Esophagus mucosa (tissue), 1 donor: ENCODE results near the gene ZNF235. TPM values are rescaled to one million over a fixed set of nuclear protein-coding genes. Genes with fewer than 3 reads are reported as not detected.
"Not testable (repeated sequence)": the region's sequence is repeated elsewhere in the genome, so short reads cannot be mapped to it uniquely, and the experiment has no call there.

ENCODE experiments used
- ATAC-seq: fragments of 200-7000 bp; cut with Tn5 transposase; one replicate; pipeline ENCODE4 v1.9.1; 2020
- total RNA-seq: library from RNA; stranded (reverse); gene quantifications from one replicate; pipeline ENCODE4 v1.2.4, GENCODE V29; 2023
- donor health status: DM: yes; HTN: yes; CAD: no.

The ZNF235 gene
- total RNA-seq = 2.5 TPM

DNA sequence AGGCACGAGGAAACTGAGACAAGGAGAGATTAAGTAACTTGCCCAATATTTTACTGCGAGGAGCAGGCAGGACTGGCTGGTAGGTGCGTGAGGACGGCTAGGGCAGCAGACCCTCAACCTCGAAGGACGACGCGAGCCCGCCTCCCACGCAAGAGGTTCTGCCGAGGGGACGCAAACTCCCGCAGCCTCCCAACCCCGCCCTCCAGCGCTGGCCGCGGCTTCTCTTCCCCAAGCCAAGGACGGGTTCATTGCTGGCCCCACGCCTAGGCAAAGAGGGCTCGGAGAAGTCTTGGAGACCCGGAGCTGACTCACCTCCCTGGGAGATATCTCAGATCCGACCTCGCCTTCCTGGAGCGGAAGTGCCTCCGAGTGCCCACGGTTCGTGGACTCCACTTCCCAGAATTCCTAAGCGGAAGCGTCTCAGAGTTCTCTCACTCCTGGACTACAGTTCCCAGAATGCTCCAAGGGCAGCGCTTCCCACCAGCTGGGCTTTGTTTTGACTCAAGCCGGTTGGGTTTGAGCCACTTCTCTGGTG lies at the start of gene ZNF235:
ZNF235 (minus strand) TSS at position 367 of the 535 bp plus-strand sequence. CDS start 1,621 bp downstream, outside the sequence.
- peak; percentile 99 for ATAC-seq

DNA sequence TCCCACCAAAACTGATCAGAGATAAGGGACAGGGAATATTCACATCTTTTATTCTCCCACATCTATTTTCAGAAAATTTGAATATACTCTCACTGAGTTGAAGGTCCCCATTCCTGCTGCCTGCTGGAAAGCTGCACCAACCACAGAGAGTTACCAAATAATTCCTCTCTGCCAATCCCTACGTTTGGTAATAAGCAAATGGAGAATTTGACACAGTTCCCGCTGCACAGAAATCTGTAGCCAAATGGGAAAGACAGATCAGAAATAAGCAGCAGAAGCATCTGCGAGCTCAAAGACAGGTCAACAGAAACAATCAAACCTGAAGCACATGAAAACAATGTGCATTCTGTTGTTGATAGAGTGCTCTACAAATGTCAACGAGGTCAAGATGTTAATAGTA lies 41.7 kb upstream of the ZNF235 start:
- ATAC-seq = no peak

DNA sequence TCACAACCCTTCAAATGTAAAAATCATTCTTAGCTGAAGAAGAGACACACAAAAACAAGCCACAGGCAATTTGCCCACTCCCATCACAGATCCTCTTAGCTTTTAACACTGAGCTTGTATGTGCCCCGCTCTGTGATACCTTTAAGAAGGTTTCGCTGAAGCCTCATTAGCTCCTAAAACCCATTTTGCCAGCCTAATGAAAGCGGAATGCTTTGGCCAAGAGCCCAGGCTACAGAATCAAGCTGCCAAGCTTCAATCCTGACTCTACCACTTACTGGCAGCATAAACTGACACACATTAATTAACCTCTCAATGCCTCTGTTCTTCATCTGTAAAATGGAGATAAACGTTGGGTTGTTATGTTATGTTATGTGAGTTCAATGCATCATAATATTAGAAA lies 41.1 kb upstream of the ZNF235 start:
- no peak for ATAC-seq

DNA sequence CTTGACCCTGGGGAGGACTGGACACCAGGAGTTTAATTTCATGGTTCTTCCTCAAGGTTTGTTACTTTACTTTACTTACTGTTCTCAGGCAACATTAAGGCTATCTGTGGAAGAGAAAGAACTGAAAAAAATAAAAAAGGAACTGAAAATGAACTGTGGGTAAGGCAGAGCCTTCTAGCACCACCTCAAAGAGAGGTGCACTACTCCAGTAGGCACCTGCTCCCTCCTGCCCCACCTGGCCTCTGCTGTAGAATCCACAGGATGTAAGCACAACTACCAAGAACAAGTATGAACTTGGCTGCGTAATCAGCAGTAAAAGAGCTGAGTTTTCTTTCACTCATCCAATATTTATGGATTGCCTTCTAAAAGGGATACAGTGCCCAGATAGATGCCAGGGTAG lies 39.4 kb upstream of the ZNF235 start:
- ATAC-seq = no peak

DNA sequence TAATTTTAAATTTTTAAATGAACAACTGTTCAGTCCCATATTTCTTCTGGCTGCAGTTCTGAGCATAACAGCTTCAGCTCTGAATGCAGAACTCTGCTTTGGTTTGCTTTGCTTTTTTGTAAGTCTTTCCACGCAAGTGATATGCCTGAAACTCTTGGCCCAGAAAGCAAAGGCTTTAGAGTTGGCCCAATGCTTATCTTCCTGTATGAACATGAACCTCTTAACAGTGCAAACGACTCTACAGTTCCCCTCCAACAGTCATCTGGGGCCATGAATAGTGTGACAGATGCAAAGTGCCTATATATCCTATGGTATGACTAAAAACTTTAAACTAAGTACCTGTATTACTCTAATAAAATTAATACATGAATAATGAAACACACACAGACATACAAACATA lies 37.0 kb upstream of the ZNF235 start:
- ATAC-seq = no peak

DNA sequence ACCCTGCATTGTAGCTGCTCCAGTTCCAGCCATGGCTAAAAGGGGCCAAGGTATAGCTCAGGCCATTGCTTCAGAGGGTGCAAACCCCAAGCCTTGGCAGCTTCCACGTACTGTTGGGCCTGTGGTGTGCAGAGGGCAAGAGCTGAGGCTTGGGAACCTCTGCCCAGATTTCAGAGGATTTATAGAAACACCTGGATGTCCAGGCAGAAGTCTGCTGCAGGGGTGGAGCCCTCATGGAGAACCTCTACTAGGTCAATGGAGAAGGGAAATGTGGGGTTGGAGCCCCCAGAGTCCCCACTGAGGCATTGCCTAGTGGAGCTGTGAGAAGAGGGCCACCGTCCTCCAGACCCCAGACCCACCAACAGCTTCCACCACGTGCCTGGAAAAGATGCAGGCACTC lies 29.8 kb upstream of the ZNF235 start:
- ATAC-seq = not testable (repeated sequence)

DNA sequence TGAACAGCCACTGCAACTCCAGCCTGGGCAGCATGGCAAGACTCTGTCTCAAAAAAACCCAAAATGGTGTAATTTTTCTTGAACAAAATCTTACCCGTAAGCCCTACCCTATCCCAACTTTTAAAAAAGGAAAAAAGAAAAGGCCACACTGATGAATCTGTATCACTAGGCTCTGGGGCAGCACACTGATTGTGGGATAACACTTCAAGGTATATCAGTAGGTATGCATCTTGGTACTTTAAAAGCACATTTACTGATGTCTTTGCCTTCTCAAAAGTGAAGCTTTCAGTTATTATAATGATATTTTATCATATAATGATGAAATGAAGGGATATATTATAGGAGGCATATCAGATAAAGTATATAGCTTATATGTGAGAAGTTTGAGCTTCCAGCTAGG lies 27.3 kb upstream of the ZNF235 start:
- no peak for ATAC-seq

DNA sequence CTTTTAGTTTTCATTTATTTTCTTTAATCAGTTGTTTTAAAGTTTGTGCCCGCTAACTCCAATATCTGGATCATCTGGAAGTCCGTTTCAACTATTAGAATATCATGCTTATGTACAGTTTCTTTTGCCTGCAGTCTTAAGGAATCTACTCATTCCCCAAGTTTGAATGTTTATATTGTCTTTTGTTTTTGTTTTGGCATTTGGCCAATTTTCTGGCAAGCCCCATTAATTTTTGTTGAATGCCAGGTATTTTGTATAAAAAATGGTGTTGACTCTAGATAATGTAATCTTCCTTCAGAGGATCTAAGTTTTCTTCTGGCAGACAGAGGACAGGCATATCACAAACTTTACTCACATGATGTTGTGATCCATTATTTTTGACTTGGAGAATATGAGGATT lies 11.1 kb upstream of the ZNF235 start:
- no peak for ATAC-seq

DNA sequence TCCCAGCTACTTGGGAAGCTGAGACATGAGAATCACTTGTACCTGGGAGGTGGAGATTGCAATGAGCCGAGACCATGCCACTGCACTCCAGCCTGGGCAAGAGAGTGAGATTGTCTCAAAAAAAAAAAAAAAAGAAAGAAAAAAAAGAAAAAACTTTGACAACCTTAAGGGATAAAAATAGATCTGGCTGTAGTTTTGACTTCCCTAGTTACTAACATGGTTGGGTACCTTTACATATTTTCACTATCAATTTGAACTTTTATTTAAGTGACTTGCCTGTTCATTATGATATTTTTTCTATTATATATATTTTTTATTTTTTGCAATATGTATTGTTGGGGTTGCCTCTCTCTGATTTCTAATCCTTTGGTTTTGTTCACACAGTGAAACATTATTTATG lies 8.4 kb upstream of the ZNF235 start:
- ATAC-seq = no peak

DNA sequence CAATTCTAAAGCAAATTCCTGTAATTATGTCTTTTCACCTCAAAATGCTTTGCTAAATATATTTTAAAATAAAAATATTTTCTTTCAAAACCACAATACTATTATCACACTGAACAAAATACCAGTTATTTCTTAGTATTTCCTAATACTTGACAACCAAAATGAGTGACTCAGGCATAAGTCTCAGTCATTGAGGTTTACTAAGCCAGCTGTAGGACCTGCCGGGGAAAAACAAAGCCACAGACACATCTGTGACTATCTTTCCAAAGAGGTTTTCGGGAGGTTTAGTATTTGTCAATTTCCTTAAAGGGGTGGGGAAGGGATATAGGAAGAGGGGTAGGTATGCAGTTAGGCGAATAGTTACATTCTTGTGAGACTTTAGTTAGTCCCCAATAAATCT lies 3.2 kb upstream of the ZNF235 start:
- ATAC-seq = no peak

DNA sequence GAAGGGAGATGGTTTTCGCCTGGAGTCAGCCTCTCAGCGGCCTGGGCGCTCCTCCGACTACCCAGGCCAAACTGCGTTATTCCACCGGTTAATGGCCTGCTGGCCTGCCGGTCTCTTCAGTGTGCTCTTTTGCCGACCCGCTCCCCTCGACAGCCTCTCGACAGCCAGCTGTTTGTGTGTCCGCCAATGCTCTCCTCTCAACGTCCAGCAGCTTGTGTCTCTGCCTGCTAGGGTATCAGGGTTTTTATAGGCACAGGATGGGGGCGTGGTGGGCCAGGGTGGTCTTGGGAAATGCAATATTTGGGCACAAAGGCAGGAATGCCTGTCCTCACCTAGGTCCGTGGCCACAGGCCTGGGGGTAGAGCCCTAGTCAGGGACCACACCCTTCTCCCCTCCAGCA lies 1.5 kb upstream of the ZNF235 start:
- ATAC-seq = no peak

DNA sequence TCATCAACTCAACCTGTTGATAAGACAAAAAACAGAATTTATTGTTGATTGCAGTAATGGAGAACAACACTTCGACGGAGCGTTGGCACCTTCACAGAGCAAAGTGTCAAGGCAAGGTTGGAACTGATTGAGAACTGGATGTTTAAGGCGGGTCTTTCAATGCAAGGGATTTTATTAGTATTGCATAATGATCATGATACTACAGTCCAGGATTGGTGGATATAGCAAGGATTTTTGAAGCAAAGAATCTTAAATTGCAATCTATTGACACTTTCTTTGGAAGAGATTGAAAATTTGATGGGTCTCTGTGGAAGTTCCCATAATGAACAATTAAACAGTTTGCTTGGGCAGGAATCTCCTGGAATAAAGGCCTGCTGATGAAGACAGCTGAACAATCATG lies 632 bp upstream of the ZNF235 start:
- no peak for ATAC-seq

DNA sequence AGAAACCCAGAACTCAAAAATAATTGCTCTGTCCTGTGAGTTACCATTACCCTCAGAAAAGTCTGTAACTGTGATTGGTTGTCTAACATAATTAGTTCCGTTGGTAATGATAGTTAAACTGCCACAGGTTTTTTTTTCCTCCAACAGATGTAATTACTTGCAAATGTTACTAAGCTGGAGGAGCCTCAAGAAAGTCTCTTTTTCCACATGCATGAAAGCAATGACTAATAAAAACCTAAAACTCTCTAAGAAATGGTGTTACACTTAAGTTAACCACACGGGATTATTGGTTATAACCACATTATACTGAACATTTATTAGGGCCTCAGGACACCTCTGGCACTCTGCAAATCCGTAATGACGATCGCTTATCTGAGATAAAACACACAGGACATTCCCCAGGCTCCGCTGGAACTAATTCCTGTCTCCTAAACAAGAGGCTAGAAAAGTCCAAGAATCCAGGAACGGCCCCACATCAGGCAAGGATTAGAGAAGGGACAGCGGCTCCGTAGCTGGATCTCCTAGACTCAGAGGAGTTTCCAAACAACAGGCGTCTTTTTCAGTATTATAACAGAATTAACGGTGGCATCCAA lies 753 bp downstream of the ZNF235 start:
- ATAC-seq = no peak

DNA sequence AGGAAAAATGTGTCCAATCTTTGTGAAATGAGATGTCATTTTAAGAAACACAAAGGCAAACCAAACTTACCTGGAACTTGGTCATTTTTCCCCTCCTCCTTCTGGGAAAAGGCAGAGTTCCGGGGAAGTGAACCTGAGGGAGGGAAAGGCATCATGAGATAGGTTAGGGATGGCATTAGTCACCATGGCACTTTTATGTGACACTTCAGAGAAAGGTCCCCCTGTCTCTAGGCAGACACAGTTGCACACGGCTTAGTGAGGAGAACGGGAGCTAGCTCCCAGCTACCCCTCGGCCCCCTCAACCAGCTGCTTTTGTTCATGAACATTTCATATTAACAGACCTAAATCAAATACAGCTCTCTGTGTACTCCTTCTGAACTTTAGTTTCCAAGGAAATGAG lies 1.5 kb downstream of the ZNF235 start:
- ATAC-seq = no peak

DNA sequence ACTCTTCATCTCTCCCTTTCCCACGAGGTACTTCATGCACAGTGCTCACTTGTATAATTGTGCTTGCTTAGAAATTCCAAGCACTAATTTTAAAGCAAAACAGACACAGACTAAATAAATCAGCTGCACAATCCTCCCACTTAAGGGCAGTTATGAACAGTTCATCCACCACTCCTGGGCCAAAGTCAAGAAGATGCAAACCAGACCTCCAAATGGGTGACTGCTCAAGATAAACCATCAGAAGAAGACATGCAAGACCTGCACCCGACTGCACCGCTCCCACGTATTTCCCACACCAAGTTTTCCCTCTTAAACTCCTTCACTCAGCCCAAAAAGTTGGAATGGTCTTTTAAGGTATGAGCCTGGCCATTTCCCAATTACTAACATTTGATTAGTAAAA lies 19.9 kb downstream of the ZNF235 start:
- no peak for ATAC-seq

DNA sequence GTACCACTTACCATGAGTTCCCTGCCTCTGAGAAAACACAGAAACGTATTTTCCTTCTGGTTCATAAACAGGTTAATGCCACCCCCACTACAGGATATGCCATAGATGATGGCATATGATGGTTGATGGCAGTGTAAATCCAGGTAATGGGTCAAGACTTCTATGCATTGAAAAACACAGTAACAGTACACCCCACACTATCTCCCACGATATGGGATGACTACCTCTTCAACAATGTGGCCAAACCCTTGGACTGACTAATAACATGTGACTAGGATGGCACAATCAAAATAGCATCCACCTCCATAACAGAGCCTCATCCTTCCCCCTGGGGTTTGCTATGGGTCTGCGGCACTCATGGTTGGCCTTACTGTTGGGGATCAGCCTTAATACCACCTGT lies 22.0 kb downstream of the ZNF235 start:
- ATAC-seq = no peak

DNA sequence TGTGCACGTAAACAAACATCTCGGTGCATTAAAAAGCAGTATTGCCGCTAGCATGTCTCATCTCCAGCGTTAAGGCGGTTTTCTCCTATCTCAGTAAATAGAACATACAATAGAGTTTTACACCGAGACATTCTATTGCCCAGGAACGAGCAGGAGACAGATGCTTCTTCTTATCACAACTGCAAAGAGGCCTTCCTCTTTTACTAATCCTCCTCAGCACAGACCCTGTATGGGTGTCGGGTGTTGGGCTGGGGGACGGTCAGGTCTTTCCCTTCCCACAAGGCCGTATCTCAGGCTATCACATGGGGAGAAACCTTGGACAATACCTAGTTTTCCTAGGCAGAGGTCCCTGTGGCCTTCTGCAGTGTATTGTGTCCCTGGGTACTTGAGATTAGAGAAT lies 23.9 kb downstream of the ZNF235 start:
- no peak for ATAC-seq

DNA sequence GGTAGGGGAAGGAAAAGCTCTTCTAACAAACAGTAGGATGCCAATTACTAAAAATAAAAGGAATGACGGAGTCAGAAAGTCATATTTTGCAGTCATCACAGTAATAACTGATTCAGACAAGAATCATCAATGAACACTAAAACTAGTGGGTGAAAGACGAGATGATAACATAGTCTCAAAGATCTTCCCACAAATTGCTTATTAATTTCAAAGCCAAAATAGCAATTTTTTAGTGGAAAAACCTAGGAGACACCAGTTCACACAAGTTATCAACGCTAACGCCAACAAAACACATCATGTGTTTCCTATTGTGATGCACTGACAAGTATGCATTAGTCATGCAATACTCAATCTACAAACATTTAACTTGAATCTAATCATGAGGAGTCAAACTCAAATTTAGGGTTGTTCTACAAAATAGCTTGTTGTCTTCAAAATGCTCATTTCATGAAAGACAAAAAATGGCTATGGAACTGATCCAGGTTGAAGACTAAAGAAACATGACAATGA lies 26.6 kb downstream of the ZNF235 start:
- ATAC-seq = no peak

DNA sequence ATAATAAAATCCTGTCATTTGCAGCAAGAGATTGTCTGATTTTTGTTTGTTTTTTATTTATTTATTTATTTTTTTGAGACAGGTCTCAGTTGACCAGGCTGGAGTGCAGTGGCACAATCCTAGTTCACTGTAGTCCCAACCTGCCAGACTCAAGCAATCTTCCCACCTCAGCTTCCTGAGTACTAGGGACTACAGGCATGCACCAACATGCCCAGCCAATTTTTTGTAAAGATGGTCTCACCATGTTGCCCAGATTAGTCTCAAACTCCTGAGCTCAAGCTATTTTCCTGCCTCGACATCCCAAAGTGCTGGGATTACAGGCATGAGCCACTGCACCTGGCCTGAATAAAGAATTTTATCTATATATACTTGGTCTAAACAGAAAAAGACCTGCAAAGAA lies 27.5 kb downstream of the ZNF235 start:
- ATAC-seq = no peak

DNA sequence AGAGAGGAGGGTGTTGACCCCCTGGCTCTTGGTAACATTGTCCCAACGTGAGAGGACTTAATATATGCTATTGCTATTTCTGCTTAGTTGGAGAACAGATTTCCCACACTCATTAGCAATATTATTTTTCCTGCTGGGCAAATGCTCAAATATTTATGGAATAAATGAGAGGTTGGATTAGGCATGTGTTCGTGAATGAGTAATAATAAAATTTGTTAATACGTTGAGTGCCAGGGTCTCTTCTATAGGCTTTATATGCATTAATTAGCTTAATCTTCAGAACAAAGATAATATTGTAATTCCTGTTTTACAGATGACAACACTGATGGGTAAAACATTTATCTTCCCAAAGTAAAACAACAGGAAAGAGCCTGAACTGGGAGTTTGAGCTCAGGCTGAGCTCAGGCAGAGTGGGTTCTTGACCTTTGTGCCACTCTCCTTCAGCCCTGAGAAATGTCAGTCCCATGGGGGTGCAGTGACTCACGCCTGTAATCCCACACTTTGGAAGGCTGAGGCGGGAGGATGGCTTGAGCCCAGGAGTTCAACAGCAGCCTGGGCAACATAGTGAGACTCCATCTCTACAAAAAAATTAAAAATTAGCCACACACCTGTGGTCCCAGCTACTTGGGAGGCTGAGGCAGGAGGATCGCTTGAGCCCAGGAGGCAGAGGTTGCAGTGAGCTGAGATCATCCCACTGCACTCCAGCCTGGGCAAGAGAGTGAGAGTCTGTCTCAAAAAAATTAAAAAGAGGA lies 44.0 kb downstream of the ZNF235 start:
- no peak for ATAC-seq

DNA sequence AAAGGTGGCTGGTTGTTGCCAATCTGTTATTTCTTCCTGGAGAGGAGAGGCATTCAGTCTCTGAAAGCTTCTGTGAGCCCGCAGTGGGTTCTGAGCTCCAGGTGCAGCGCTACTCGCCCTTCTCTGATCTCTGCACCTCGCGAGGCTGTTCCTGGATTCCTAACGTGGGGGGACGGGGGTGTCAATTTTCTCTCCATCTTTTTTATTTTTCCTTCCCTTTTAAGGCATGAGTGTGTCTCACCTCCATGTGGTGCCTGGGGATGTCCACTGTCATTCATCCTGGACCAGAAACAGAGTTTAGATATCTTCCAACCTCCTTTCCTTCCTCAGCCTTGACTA lies 44.5 kb downstream of the ZNF235 start:
- peak; percentile 24 for ATAC-seq

DNA sequence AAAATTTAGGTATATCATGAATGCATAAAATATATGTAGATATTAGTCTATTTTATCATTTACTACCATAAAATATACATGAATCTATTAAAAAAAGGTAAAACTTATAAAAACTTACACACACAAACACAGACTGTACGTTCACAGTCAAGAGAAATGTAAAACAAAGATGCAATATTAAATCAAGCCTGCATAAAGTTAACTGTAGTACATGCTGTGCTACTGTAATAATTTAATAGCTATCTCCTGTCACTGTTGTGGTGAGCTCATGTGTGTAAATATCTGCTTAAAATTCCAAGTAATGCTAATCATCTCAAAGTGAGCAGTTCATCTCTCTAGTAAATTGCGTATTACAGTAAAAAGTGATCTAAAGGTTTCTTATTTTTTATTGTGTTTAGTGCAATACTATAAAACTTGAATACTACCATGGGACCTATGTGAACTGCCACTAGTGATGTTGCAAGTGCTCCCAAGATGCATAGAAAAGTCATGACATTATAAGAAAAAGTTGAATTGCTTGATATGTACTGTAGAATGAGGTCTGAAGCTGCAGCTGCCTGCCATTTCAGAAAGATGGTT lies 45.9 kb downstream of the ZNF235 start:
- ATAC-seq = no peak

DNA sequence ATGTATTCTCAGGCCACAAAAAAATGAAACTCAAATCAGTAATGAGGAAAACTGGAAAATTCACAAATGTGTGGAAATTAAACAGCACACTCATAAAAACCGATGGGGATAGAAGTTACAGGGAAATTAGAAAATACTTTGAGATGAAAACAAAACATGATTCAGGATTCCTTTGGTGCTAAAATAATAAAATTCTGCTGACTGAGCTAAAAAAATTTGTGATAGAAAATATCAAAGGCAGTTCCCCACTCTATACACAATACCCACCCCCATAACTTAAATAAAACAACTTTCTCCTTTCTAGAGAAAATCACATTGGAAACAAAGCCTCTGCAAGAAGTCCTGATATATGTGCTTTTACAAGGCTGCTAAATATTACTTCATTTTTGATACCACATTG lies 46.7 kb downstream of the ZNF235 start:
- ATAC-seq = no peak
